MM.1S (cell line): Measurements from ENCODE around the gene PEX16.

ENCODE experiments used
- DNase-seq: peaks from one replicate; pipeline ENCODE4 v3.0.0-alpha.2; 2015
- H2AFZ ChIP-seq: fragments of 300-600 bp; sonication (generic); 2 replicates; pipeline ENCODE4 v1.6.0; 2016; ENCODE audit warnings: antibody characterized with exemption, low read length
- H3F3A ChIP-seq: fragments of 300-600 bp; sonication (generic); 2 replicates; pipeline ENCODE4 v1.6.1; 2016; ENCODE audit warnings: mild to moderate bottlenecking, antibody characterized with exemption, low read length, moderate library complexity, mixed read lengths; ENCODE audit not compliant: insufficient read depth
- H3K27ac ChIP-seq: fragments of 300-600 bp; sonication (generic); 2 replicates; pipeline ENCODE4 v1.5.1; 2016; ENCODE audit warnings: mild to moderate bottlenecking, low read length
- H3K27me3 ChIP-seq: fragments of 300-600 bp; sonication (generic); replicated peaks from 2 replicates; pipeline ENCODE4 v1.6.0; 2016; ENCODE audit warnings: low read length; ENCODE audit not compliant: insufficient read depth
- H3K36me3 ChIP-seq: fragments of 300-600 bp; sonication (generic); replicated peaks from 2 replicates; pipeline ENCODE4 v1.6.1; 2016; ENCODE audit warnings: mild to moderate bottlenecking, low read length, mixed read lengths; ENCODE audit not compliant: insufficient read depth
- H3K4me1 ChIP-seq: fragments of 300-600 bp; sonication (generic); 2 replicates; pipeline ENCODE4 v1.6.1; 2016; ENCODE audit warnings: low read length, mixed read lengths
- H3K4me2 ChIP-seq: fragments of 300-600 bp; sonication (generic); 2 replicates; pipeline ENCODE4 v1.6.0; 2016; ENCODE audit warnings: low read depth, low read length
- H3K4me3 ChIP-seq: fragments of 300-600 bp; sonication (generic); 2 replicates; pipeline ENCODE4 v1.5.1; 2016; ENCODE audit warnings: low read length, mixed read lengths
- H3K79me2 ChIP-seq: fragments of 300-600 bp; sonication (generic); 2 replicates; pipeline ENCODE4 v1.6.1; 2016; ENCODE audit warnings: mixed run types, low read length, mixed read lengths
- H3K9ac ChIP-seq: fragments of 300-600 bp; sonication (generic); 2 replicates; pipeline ENCODE4 v1.6.1; 2016; ENCODE audit warnings: low read length, mixed read lengths
- H3K9me2 ChIP-seq: fragments of 300-600 bp; sonication (generic); replicated peaks from 2 replicates; pipeline ENCODE4 v1.6.1; 2016; ENCODE audit warnings: mild to moderate bottlenecking, low read length, mixed read lengths; ENCODE audit not compliant: insufficient read depth
- H3K9me3 ChIP-seq: fragments of 300-600 bp; sonication (generic); replicated peaks from 2 replicates; pipeline ENCODE4 v1.6.1; 2016; ENCODE audit warnings: mild to moderate bottlenecking, low read length, mixed read lengths; ENCODE audit not compliant: insufficient read depth
- H4K20me1 ChIP-seq: fragments of 300-600 bp; sonication (generic); 2 replicates; pipeline ENCODE4 v1.6.1; 2016; ENCODE audit warnings: mild to moderate bottlenecking, low read length, moderate library complexity, mixed read lengths; ENCODE audit not compliant: insufficient read depth
- EZH2 ChIP-seq: fragments of 300-600 bp; sonication (generic); optimal IDR thresholded peaks from 2 replicates; pipeline ENCODE3; 2017; ENCODE audit warnings: low read depth, mild to moderate bottlenecking, antibody characterized with exemption, low read length, mixed read lengths
- EZH2phosphoT487 ChIP-seq: fragments of 300-600 bp; sonication (generic); IDR thresholded peaks from 2 replicates; pipeline ENCODE4 v1.6.1; 2018; ENCODE audit warnings: antibody characterized with exemption, low read length
- TF ChIP-seq, protein P1 (sequence below): fragments of 300-600 bp; sonication (generic); IDR thresholded peaks from 2 replicates; pipeline ENCODE4 v1.5.1; 2016; ENCODE audit warnings: antibody characterized with exemption, low read length, mixed read lengths

The PEX16 gene

DNA sequence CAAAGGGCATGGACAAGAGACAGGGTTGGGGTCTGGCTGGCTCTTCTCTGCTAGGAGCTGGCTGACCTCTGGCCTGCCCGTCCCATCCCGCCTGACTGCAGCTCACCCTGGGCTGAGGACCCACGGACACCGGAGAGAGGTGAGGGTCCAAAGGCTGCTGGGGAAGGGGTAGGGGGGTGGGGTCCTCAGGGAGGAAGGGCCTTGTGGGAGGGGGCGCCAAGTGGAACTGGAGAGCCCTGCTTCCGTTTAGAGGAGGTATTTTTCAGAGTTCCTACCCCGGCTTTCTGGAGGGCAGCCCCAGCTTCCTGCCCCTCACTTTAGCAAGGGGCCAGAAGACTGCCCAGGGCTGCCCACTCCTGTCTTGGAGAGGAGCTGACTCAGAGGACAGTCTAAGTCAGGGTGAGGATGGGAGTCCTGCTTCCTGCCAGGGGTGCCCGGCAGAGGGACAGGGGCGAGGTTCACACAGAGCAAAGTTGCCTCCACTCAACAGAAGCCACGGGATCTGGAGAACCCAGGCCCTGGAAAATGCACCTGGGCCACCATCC lies 11.9 kb upstream of the PEX16 start:
- Histone ChIP-seq H3K9me3 (no peaks in the 10 kb centered on the region), H3K4me2 (peak overlapping the region; percentile 62; the same call in 1 of the 2 replicates), H3F3A (peaks cover 12% of the 10 kb centered on the region), H3K27ac (peak overlapping the region; percentile 73), H3K4me1 (peaks cover 13% of the 10 kb centered on the region; the same call in 1 of the 2 replicates), H2AFZ (no peak overlapping the region), H3K4me3 (no peak overlapping the region), H3K9me2 (no peaks in the 10 kb centered on the region), H3K27me3 (0 out of 2 replicates have a peak, but pooled peaks cover 2% of the 10 kb centered on the region), H3K36me3 (no peaks in the 10 kb centered on the region), H4K20me1 (no peaks in the 10 kb centered on the region), H3K9ac (peak overlapping the region; percentile 17; the same call in 1 of the 2 replicates), H3K79me2 (no peaks in the 10 kb centered on the region)
- TF ChIP-seq EZH2 = no peak
- TF ChIP-seq EZH2phosphoT487 = no peak
- TF ChIP-seq, protein P1, sequence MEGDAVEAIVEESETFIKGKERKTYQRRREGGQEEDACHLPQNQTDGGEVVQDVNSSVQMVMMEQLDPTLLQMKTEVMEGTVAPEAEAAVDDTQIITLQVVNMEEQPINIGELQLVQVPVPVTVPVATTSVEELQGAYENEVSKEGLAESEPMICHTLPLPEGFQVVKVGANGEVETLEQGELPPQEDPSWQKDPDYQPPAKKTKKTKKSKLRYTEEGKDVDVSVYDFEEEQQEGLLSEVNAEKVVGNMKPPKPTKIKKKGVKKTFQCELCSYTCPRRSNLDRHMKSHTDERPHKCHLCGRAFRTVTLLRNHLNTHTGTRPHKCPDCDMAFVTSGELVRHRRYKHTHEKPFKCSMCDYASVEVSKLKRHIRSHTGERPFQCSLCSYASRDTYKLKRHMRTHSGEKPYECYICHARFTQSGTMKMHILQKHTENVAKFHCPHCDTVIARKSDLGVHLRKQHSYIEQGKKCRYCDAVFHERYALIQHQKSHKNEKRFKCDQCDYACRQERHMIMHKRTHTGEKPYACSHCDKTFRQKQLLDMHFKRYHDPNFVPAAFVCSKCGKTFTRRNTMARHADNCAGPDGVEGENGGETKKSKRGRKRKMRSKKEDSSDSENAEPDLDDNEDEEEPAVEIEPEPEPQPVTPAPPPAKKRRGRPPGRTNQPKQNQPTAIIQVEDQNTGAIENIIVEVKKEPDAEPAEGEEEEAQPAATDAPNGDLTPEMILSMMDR = no peak
- DNase-seq = no peak

DNA sequence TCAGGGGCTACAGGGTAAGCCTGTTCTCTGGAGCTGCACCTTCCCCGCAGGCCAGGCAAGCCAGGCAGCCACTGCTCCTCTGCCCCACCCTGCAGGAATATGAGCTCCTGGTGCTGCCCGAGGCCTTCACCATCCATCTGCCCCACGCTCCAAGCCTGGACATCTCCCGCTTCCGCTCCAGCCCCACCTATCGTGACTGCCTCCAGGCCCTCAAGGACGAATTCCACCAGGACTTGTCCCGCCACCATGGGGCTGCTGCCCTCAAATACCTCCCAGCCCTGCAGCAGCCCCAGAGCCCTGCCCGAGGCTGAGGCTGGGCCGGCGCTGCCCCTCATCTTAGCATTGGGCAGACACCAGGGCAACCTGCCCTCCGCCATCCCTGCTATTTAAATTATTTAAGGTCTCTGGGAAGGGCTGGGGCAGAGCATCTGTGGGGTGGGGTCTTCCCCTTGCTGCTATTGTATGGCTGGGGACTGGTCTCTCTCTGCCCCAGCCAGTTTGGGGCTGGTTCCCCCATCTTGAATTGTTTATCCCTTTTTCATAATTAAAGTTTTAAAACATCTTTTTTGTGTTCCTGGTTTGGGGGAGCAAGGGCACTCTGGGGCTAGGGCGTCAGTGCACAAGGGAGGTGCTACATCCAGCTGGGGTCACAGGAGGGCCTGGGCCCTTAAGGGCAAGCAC lies 11.0 kb upstream of the PEX16 start:
- 0 out of 2 replicates have a peak, but pooled peaks cover 8% of the 10 kb centered on the region for H3K27me3 ChIP-seq
- H3K9ac ChIP-seq = no peak overlapping the region
- no peak overlapping the region for H3K4me2 ChIP-seq
- H3K4me3 ChIP-seq = no peak overlapping the region
- peaks cover 12% of the 10 kb centered on the region for H3F3A ChIP-seq
- no peak for DNase-seq
- no peak overlapping the region for H3K27ac ChIP-seq
- no peaks in the 10 kb centered on the region for H3K9me2 ChIP-seq
- no peak overlapping the region for H2AFZ ChIP-seq
- H3K4me1 ChIP-seq = peaks cover 13% of the 10 kb centered on the region; the same call in 1 of the 2 replicates
- no peaks in the 10 kb centered on the region for H3K79me2 ChIP-seq
- H3K9me3 ChIP-seq = no peaks in the 10 kb centered on the region
- no peaks in the 10 kb centered on the region for H4K20me1 ChIP-seq
- no peak for TF ChIP-seq EZH2phosphoT487
- TF ChIP-seq, protein P1 = no peak
- TF ChIP-seq EZH2 = no peak
- no peaks in the 10 kb centered on the region for H3K36me3 ChIP-seq

DNA sequence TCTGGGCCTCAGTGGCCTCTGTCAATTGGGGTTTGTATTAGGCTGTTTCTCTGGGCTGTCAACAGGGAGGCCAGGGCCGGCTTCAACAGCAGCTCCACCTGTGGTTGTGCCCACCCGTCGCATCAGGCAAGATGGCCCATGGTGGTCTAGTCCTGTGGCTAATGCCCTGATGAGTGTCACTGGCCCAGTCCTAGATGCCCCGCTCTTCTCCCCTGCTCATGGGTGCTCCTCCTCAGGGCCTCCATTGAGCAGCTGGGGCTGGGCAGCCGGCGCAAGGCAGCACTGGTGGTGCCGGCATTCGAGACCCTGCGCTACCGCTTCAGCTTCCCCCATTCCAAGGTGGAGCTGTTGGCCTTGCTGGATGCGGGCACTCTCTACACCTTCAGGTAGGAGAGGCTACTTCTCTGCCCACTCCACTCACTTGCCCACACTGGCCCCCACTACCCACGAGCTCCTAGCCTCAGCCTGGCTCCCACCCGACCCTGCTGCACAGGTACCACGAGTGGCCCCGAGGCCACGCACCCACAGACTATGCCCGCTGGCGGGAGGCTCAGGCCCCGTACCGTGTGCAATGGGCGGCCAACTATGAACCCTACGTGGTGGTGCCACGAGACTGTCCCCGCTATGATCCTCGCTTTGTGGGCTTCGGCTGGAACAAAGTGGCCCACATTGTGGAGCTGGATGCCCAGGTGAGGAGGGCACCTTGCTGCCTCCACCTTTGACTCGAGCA lies 10.2 kb upstream of the PEX16 start:
- Histone ChIP-seq H2AFZ (no peak overlapping the region), H3K4me2 (no peak overlapping the region), H3F3A (peaks cover 12% of the 10 kb centered on the region), H3K4me1 (peaks cover 13% of the 10 kb centered on the region; the same call in 1 of the 2 replicates), H3K79me2 (no peaks in the 10 kb centered on the region), H4K20me1 (no peaks in the 10 kb centered on the region), H3K9me2 (no peaks in the 10 kb centered on the region), H3K4me3 (no peak overlapping the region), H3K36me3 (no peaks in the 10 kb centered on the region), H3K27me3 (peaks cover 13% of the 10 kb centered on the region; the same call in 1 of the 2 replicates), H3K9me3 (no peaks in the 10 kb centered on the region), H3K27ac (no peak overlapping the region), H3K9ac (no peak overlapping the region)
- TF ChIP-seq EZH2 (no peak), EZH2phosphoT487 (no peak)
- TF ChIP-seq, protein P1 = no peak
- DNase-seq = no peak
